ENCODE results near the gene RAD9A.
"Not testable (repeated sequence)": the region's sequence is repeated elsewhere in the genome, so short reads cannot be mapped to it uniquely, and the experiment has no call there.

Gene RAD9A

DNA sequence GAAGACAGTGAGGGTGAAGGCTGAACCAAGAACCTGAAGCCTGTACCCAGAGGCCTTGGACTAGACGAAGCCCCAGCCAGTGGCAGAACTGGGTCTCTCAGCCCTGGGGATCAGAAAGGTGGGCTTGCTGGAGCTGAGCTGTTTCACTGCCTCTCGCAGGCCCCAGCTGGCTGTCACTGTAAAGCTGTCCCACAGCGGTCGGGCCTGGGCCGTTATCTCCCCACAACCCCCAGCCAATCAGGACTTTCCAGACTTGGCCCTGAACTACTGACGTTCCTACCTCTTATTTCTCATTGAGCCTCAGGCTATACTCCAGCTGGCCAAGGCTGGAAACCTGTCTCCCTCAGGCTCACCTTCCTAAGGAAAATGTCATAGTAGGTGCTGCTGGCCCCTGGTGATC is 5.8 kb downstream of the RAD9A start:
- no peak for DNase-seq (ENCODE audit: low spot score)

DNA sequence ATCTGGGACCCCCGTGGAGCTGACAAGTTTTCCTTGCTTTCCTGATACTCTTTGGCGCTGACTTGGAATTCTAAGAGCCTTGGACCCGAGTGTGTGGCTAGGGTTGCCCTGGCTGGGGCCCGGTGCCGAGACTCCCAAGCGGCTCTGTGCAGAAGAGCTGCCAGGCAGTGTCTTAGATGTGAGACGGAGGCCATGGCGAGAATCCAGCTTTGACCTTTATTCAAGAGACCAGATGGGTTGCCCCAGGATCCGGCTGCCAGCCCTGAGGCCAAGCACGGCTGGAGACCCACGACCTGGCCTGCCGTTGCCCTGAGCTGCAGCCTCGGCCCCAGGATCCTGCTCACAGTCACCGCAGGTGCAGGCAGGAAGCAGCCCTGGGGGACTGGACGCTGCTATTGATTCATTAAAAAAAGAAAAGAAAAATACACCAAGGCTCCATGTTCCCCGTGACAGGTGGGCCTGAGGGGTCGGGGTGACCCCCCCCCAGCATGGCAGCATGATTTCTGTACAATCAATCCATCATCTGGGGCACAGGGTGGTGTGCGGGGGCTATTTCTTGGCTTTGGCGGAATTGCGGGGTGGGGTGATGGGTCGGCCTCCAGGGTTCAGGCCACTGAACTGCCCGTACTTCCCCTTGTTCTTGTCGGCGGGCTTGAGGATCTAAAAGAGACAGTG is 6.3 kb downstream of the RAD9A start:
- DNase-seq (ENCODE audit: low spot score) = no peak

DNA sequence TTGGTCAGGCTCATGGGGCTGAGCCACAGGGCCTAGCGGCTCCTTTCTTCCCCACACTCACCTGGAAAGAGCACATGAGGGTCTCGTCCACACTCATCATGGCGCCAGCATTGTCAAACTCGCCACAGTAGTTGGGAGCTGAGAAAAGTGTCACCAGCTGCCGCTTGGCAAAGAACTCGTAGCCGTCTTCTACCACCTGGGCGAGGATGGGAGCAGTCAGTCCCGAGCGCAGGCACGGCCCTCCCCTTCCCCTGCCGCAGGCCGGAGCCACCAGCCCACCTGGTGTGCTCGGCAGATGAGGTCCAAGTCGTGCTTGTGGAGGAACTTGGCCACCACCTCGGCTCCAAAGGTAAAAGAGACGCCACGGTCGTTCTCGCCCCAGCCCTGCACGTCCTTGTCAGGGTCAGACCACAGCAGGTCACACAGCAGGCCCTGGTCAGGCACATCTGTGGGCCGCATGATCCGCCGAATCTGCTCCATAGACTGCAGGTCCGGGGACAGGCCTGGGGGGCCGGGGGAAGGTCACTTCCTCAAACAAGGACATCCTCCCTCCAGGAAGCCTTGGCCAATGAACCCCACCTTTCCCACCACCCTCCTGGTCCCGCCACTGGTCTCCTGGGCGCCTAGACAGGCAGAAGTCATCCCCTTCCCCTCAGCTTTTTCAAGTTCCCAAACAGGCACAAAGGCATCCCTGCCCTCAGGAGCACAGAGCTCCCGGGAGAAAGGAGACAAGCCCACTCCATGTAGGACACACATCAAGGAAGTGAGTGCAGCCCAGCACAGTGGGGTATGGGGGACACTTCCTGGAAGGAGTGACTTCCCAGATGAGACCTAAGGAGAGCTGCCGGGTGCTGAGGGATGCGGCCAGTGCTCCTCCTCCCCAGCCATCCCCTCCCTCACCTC is 7.1 kb downstream of the RAD9A start:
- DNase-seq (ENCODE audit: low spot score) = no peak

DNA sequence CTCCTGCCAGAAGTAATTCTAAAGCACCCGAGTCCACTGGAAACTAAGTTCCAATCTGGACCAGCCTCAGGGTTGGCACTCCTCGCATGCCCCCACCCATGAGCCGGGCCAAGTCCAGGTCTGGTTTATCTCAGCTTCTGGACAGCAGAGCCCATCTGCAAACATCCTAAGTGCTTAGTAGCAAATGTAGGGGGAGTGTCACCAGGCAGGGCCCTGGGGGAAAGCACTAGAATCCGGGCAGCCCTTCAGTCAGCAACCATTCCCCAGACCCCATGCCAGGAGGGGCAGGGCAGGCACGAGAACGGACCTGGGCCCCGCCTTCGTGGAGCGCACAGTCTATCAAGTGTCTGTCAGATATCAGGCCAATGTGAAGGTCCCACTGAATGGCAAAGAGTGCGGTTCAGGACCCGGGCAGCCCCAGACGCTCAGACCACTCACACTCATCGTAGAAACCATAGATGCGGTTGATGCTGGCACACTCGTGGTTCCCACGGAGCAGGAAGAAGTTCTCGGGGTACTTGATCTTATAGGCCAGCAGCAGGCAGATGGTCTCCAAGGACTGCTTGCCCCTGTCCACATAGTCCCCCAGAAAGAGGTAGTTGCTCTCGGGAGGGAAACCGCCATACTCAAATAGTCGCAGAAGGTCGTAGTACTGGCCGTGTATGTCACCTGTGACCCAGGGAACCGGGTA is 8.6 kb downstream of the RAD9A start:
- DNase-seq (ENCODE audit: low spot score) = peak; percentile 38

DNA sequence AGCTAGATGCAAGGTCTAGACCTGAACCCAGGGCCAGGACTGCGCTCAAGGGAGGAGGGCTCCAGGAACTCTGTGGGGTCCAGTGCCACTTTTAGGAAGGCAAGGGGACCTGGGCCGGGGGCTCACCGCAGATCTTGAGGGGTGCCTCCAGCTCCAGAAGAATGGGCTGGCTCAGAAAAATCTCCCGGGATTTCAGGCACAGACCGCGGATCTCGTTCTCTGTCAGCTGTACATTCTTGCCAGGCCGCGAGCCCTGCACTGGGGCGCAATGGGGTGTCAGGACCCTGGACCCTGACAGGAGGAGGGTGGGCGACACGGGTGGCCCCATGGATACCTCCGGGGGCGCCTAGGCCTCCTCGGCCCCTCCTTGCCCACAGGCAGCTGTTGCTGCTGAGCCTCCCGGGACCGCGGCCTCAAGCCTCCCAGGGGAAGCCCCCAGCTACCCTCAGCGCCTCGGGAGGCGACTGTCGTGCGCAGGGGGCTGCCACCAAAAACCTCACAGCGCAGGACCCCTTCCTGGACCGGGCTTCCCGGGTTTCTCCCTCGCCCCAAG is 9.2 kb downstream of the RAD9A start:
- no peak for DNase-seq (ENCODE audit: low spot score)

DNA sequence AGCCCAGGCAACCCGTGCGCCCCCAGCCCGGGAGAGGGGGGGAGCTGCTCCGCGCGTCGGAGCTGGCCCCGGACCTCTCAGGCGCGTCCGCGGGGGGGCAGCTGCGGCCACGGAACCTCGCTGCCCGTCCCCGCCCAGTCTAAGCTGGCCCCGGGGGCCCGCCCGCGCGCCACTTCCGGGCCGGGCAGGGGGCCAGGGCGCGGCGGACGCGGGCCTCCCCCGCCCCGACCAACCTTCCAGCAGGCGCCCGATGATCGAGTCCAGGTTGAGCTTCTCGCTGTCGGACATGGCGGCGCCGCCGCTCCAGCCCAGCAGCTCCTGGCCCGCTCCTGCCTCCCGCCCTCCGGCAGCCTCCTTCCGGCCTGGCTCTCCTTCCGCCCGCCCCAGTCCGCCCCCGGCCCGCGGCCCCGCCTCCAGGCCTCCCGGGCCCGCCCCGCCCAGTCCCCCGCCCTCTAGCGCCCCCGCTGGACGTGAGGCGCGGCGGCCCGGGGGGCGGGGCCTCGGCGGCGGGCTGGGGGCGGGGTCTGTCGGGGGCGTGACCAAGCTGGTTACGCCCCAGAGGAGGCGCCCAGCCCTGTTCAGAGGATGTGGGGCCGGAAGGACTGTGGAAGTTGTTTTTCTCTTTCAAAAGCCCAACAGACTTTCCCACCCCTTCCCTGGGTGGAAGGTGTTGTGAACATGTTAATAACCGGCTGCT is 9.9 kb downstream of the RAD9A start, which contains the start of gene PPP1CA:
PPP1CA (minus strand) TSS at position 364 of the 697 bp plus-strand sequence; CDS start at position 288, 76 bp downstream.
- peak; percentile 91 for DNase-seq (ENCODE audit: low spot score)

DNA sequence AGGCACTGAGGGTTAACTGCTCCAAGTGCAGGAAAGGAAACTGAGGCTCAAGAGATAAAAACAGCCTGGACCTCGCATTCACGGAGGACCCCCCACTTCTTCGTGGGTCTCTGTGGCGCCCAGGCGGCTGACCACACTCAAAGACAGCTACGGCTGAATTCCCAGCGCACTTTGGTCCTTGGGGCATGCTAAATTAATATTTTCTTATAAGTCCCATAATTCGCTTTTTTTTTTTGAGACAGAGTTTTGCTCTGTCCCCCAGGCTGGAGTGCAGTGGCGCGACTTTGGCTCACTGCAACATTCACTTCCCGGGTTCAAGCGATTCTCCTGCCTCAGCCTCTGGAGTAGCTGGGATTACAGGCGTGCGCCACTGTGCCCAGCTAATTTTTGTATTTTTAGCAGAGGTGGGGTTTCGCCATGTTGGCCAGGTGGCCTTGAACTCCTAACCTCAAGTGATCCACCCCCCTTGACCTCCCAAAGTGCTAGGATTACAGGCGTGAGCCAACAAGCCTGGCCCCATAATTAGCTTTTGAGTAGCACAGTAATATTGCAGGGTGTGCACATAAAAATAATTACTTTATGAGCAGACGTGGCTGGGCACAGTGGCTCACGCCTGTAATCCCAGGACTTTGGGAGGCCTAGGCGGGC is 10.5 kb downstream of the RAD9A start:
- DNase-seq (ENCODE audit: low spot score) = not testable (repeated sequence)

DNA sequence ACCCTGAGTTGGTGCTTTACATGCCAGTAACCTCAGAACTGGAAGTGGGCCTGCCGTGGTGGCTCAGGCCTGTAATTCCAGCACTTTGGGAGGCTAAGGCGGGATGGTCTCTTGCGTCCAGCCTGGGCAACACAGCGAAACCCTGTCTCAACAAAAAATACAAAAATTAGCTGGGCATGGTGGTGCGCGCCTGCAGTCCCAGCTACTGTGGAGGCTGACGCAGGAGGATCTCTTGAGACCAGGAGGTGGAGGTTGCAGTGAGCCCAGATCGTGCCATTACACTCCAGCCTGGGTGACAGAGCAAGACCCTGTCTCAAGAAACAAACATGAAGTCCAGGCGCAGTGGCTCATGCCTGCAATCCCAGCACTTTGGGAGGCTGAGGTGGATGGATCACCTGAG is 11.3 kb downstream of the RAD9A start:
- not testable (repeated sequence) for DNase-seq (ENCODE audit: low spot score)

DNA sequence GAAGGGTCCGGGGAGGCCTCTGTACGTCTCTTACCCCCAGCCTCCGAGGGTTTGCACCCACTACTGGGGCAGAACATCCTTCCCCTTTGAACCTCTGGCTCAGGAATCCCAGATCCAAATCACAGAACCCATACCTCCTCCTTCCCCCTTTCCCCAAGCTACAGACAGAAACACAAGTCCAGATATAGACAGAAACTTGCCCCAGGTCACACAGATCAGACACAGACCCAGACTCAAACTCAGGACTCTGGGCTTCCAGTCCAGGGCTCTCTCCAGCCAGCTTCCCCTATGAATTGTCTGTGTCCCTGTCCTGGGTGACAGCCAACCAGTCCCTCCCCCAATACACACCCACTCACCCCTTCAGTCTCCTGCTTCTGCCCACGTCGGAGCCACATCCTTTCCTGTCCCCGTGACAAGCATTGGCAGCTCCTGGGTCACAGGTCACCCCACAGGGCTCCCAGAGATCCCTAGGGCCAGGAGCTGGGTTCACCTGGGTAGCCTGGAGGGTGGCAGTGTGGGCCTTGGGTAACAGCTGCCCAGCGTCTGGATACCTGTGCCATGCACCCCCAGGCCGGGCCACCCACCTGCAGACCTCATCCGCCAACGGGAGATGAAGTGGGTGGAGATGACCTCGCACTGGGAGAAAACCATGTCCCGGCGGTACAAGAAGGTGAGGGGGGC is 12.9 kb downstream of the RAD9A start:
- peak; percentile 70 for DNase-seq (ENCODE audit: low spot score)

DNA sequence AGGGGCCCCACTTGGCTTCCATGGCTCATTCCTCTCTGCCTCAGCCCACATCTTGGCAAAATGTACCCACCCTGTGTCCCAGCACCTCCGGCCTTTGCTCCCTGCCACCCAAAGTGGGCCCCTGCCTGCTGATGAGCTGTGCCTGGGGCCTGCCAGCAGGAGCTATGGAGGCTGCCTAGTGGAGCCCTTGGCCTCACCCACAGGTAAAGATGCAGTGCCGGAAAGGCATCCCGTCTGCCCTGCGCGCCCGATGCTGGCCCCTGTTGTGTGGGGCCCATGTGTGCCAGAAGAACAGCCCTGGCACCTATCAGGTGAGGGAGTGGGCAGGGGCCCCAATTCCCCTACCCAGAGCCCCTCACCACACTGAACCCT is 13.4 kb downstream of the RAD9A start:
- no peak for DNase-seq (ENCODE audit: low spot score)

DNA sequence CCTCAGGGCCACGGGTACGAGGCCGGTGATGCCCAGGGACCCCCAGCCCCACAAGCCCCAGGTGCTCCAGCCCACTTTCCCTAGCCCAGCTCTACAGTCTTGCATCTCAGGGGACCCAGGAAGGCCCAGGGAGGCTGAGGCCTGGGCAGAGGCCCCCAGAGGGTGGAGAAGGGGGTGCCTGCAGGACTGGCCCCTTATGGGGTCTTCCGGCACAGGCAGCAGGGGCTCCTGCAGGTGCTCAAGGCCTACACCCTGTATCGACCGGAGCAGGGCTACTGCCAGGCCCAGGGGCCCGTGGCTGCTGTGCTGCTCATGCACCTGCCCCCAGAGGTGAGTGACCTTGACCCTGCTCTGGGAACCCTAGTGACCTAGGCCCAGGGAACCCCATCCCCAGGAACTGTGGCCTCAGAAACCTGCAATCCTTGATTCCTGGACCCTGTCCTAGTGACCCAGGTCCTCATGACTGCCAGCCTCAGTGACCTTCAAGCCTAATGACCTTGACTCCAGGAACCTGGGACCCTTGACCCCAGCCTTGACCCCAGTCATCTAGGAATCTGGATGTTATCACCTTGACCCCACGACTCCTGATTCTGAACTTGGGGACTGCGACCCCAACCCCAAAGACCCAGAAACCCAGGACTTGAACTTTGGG is 14.0 kb downstream of the RAD9A start:
- DNase-seq (ENCODE audit: low spot score) = no peak

DNA sequence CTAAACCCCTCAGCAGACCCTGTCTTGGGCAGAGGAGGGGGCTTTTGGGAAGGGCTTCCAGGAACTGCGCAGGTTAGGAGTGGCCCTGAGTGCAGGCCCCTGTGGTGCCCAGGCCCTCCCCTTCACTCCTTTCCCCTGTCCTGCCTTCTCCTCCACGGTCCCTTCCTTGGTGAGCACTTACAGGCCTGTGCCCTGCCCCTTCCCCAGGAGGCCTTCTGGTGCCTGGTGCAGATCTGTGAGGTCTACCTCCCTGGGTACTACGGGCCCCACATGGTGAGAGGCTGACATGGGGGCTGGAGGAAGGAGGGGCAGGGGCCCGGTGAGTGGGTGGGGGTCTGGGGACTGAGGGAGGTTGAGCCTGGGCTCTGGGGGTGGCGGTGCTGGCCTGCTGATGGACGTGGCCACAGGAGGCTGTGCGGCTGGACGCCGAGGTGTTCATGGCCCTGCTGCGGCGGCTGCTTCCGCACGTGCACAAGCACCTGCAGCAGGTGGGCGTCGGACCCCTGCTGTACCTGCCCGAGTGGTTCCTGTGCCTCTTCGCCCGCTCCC is 14.7 kb downstream of the RAD9A start:
- no peak for DNase-seq (ENCODE audit: low spot score)

DNA sequence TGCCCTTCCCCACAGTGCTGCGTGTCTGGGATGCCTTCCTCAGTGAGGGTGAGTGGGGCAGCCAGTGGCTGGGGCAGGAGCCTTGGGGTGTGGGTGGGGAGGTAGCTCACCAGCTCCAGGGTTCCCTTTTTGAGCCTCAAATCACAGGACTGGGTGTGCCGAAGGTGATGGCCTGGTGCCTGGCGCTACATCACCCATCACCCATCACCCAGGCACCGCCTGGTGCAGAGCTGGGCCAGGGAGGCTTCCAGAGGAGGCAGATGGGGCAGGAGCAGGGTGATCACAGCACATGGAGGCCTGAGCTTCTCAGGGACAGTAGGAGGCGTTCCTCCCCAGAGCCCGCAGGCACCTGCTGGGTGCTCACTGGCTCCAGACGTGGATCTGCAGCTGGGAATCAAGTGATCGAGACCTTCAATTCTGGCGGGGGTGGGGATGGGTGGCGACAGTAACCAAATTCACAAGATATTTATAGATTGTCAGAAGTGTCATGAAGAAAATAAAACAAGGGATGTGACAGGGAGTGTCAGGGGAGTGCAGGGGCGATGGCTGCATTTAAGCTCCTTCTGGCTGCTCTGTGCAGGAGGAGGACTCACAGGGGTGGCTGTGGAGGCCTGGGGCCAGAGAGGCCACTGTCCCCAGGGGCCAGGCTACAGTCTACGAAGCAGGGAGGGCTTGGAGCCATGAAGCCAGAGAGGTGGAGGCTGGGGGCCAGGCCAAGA is 15.3 kb downstream of the RAD9A start:
- DNase-seq (ENCODE audit: low spot score) = no peak

DNA sequence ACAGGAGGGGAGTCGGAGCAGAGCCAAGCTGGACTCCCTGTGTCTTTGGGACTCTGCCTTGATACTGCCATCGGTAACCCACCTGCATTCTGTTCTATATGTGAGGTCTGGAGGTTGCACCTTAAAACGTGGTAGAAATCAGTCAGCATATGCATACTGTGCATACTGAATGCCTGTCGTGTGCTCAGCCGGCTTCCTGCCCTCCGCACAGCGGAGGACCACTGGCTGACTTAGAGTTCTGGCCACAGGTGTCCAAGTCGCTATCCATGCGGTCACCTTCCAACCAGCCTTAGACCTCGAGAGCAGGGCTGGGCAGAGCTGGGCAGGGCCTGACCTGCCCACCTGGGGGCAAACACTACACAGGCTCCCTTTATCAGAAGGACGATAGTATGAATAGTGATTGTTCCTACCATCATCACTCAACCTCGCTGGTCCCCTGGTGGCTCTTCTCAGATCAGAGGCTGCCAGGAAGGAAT is 15.9 kb downstream of the RAD9A start:
- DNase-seq (ENCODE audit: low spot score) = no peak

DNA sequence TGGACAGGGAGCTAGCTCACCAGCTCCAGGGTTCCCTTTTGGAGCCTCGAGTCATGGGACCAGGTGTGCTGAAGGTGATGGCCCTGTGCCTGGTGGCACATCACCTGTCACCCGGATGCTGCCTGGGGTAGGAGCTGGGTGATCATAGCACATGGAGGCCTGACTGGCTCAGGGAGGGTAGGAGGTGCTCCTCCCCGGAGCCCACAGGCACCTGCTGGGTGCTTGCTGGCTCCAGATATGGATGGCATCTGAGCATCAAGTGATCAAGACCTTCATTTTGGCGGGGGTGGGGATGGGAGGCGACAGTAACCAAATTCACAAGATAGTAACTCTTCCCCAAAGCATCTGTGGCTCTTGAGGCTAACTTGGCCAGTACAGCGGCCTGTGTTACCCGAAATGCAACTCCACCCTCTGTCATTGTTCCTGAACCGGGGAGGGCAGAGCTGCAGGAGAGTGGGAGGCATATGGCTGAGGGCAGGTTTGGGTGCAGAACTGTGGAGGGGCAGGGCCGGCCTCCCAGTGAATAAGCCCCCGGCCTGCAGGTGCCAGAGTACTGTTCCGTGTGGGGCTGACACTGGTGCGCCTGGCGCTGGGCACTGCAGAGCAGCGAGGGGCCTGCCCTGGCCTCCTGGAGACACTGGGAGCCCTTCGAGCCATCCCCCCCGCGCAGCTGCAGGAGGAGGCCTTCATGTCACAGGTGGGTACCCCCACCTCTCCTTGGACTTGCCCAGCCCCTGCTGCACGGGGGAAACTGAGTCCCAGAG is 16.8 kb downstream of the RAD9A start:
- peak; percentile 37 for DNase-seq (ENCODE audit: low spot score)

DNA sequence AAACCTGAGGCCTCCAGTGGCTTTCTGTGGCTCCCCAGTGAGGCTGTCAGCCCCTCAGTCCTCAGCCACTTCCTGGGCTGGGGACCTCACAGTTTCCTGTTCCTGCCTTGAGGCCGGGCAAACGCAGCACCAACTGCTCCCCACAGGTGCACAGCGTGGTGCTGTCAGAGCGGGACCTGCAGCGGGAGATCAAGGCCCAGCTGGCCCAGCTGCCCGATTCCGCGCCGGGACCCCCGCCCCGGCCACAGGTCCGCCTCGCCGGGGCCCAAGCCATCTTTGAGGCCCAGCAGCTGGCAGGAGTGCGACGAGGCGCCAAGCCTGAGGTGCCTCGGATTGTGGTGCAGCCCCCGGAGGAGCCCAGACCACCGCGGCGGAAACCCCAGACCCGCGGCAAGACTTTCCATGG is 17.5 kb downstream of the RAD9A start:
- DNase-seq (ENCODE audit: low spot score) = peak; percentile 87

DNA sequence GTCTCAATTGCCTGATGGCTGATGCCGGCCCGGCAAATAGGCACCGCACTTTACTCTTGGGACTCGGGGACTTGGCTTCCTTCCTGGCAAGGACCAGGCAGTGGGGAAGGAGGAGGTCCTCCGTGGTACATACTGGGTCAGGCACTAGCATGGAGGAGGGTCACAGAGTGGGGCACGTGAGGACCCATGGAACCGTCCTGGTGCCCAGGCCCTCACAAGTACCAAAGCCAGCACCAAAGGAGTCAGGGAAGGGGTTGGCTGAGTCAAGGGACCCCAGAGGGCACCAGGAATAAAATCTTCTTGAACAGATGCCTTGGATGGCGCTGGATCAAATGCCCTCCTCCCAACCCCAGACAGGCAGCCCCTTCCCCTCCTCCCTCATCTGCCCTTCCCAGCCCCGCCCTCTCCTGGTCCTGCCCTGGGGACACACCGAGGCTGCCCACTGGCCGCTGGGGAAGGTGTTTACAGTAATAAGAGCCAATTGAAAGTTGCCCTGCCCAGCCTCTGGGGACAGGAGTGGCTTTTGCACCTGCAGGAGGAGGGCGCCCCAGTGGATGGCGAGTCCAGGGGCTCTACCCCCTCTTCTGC is 18.1 kb downstream of the RAD9A start:
- DNase-seq (ENCODE audit: low spot score) = no peak

DNA sequence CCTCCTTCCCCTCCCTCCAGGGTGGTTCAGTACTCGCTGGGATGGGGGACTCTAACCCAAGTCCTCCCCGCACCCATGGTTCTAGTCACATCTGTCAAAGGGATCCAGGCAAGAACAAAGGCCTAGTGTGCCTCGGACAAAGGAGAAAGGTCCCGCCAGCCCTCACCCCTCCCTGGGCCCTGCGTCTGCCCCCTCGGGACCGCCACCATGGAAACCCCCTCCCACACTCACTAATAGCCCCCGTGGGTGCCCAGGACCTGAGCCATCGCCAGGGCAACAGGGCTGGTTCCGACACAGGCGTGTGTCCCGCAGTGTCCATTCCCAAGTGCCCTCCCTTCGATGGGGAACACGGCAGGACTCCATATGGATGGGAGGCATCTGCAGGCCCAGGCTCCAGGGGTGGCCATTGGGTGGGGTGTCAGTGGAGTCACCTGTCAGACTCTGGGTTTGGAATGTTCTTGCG is 18.6 kb downstream of the RAD9A start:
- DNase-seq (ENCODE audit: low spot score) = no peak

Data from activated CD4-positive, alpha-beta T cell treated with anti-CD3 and anti-CD28 coated beads, Interleukin-2, Interleukin-4, amounts not matched to agents 100 ng/mL and 50 ng/mL, durations not matched to agents 16 hours and 8 hours (primary cell).